K562 (cell line): ENCODE data around the gene STAM2.

ENCODE experiments used
- BRD4 ChIP-seq: fragments of 200-600 bp; sonication (generic); IDR thresholded peaks from 2 replicates; pipeline ENCODE4 v1.6.1; 2017; ENCODE audit warnings: inconsistent platforms
- ETV6 ChIP-seq, 3 experiments: fragments of 150-350 bp in 1 of 3; sonication (generic) in 1 of 3; formaldehyde crosslinking in 1 of 3; IDR thresholded peaks; 2 replicates each; pipeline versions ENCODE4 v1.6.1 to v1.8.0; 2014 to 2022; ENCODE audit warnings: borderline replicate concordance in 2 of 3, low read depth in 2 of 3, antibody characterized with exemption in 1 of 3, low read length in 1 of 3, mild to moderate bottlenecking in 1 of 3, missing genetic modification reagents in 1 of 3
- FOS ChIP-seq: IDR thresholded peaks from 3 replicates; pipeline ENCODE4 v1.6.1; 2011; ENCODE audit not compliant: insufficient read length; ENCODE audit errors: extremely low read depth
- POLR2AphosphoS5 ChIP-seq: IDR thresholded peaks from 2 replicates; pipeline ENCODE4 v1.6.1; 2011; ENCODE audit warnings: mild to moderate bottlenecking, low read depth, low read length, moderate library complexity; ENCODE audit not compliant: control insufficient read depth, insufficient read depth
- SIN3A ChIP-seq, 2 experiments: fragments of 150-350 bp in 1 of 2; IDR thresholded peaks; 2 replicates each; pipeline ENCODE4 v1.6.1; 2011 to 2016; ENCODE audit warnings: borderline replicate concordance in 2 of 2, low read depth in 2 of 2, low read length in 2 of 2, mild to moderate bottlenecking in 2 of 2, moderate library complexity in 2 of 2; ENCODE audit not compliant: control insufficient read depth in 1 of 2
- ZFPM2 ChIP-seq: fragments of 250-450 bp; sonication (Bioruptor Pico); IDR thresholded peaks from 2 replicates; pipeline ENCODE4 v1.5.1; 2022; ENCODE audit warnings: mild to moderate bottlenecking
- ZNF707 ChIP-seq: fragments of 250-450 bp; sonication (Bioruptor Pico); conservative IDR thresholded peaks from 2 replicates; pipeline ENCODE4 v1.8.0; 2022; ENCODE audit warnings: inconsistent platforms, mild to moderate bottlenecking, moderate library complexity
- TF ChIP-seq, protein P1 (sequence below): fragments of 250-450 bp; sonication (Bioruptor Pico); IDR thresholded peaks from 2 replicates; pipeline ENCODE4 v1.8.0; 2022; ENCODE audit warnings: moderate library complexity, mild to moderate bottlenecking, inconsistent platforms
- TF ChIP-seq, protein P2 (sequence below): sonication (generic); formaldehyde crosslinking; IDR thresholded peaks from 2 replicates; pipeline ENCODE4 v1.5.0; 2020; ENCODE audit warnings: missing genetic modification reagents
- TF ChIP-seq, protein P3 (sequence below), 3 experiments: fragments of 200-800 bp in 1 of 3; fragments of 250-450 bp in 1 of 3; fragments of 450-650 bp in 1 of 3; sonication (Bioruptor Pico) in 1 of 3; sonication (Bioruptor generic) in 1 of 3; formaldehyde crosslinking in 1 of 3; IDR thresholded peaks; 2 replicates each; pipeline versions ENCODE4 v1.6.1 to v1.8.0; 2016 to 2022; ENCODE audit warnings: mild to moderate bottlenecking in 2 of 3, missing genetic modification characterization in 2 of 3, missing compliant biosample characterization in 1 of 3, moderate library complexity in 1 of 3
- TF ChIP-seq, protein P4 (sequence below): conservative IDR thresholded peaks from 2 replicates; pipeline ENCODE4 v1.6.1; 2011; ENCODE audit warnings: low read depth, mild to moderate bottlenecking, low read length; ENCODE audit not compliant: control insufficient read depth

DNA sequence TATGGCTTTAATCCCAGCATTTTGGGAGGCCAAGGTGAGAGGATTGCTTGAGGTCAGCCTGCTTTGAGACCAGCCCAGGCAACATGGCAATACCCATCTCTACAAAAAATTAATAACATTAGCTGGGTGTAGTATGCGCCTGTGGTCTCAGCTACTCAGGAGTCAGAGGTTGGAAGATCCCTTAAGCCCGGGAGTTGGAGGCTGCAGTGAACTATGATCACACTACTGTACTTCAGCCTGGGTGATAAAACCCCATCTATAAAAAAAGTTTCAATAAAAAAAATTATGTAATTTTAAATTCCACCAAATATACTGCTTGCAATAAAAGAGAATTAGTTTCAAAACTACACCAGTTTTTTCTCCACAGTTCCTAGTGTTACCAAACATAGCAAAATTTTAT is 53.4 kb downstream of the STAM2 start:
- TF ChIP-seq BRD4 (no peak), FOS (no peak), POLR2AphosphoS5 (no peak), ZNF707 (CRISPR knock-in tag) (no peak), ZFPM2 (CRISPR knock-in tag) (no peak), ETV6 (IDR thresholded peaks at IDR 0.05; ENCODE audit: borderline replicate concordance in 1 of 2, low read depth in 2 of 2, low read length in 1 of 2) (no peak), ETV6 (CRISPR knock-in tag; IDR thresholded peaks at IDR 0.05; ENCODE audit: borderline replicate concordance) (no peak), SIN3A (IDR thresholded peaks at IDR 0.05; ENCODE audit: borderline replicate concordance in 2 of 2, control insufficient read depth in 1 of 2, low read depth in 2 of 2, low read length in 2 of 2) (no peak)
- TF ChIP-seq, protein P1, sequence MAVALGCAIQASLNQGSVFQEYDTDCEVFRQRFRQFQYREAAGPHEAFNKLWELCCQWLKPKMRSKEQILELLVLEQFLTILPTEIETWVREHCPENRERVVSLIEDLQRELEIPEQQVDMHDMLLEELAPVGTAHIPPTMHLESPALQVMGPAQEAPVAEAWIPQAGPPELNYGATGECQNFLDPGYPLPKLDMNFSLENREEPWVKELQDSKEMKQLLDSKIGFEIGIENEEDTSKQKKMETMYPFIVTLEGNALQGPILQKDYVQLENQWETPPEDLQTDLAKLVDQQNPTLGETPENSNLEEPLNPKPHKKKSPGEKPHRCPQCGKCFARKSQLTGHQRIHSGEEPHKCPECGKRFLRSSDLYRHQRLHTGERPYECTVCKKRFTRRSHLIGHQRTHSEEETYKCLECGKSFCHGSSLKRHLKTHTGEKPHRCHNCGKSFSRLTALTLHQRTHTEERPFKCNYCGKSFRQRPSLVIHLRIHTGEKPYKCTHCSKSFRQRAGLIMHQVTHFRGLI (CRISPR knock-in tag), result no peak
- TF ChIP-seq, protein P2, sequence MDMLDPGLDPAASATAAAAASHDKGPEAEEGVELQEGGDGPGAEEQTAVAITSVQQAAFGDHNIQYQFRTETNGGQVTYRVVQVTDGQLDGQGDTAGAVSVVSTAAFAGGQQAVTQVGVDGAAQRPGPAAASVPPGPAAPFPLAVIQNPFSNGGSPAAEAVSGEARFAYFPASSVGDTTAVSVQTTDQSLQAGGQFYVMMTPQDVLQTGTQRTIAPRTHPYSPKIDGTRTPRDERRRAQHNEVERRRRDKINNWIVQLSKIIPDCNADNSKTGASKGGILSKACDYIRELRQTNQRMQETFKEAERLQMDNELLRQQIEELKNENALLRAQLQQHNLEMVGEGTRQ (CRISPR knock-in tag), result no peak
- TF ChIP-seq, protein P3, sequence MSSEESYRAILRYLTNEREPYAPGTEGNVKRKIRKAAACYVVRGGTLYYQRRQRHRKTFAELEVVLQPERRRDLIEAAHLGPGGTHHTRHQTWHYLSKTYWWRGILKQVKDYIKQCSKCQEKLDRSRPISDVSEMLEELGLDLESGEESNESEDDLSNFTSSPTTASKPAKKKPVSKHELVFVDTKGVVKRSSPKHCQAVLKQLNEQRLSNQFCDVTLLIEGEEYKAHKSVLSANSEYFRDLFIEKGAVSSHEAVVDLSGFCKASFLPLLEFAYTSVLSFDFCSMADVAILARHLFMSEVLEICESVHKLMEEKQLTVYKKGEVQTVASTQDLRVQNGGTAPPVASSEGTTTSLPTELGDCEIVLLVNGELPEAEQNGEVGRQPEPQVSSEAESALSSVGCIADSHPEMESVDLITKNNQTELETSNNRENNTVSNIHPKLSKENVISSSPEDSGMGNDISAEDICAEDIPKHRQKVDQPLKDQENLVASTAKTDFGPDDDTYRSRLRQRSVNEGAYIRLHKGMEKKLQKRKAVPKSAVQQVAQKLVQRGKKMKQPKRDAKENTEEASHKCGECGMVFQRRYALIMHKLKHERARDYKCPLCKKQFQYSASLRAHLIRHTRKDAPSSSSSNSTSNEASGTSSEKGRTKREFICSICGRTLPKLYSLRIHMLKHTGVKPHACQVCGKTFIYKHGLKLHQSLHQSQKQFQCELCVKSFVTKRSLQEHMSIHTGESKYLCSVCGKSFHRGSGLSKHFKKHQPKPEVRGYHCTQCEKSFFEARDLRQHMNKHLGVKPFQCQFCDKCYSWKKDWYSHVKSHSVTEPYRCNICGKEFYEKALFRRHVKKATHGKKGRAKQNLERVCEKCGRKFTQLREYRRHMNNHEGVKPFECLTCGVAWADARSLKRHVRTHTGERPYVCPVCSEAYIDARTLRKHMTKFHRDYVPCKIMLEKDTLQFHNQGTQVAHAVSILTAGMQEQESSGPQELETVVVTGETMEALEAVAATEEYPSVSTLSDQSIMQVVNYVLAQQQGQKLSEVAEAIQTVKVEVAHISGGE (CRISPR knock-in tag; IDR thresholded peaks at IDR 0.05), result no peak
- TF ChIP-seq, protein P4, sequence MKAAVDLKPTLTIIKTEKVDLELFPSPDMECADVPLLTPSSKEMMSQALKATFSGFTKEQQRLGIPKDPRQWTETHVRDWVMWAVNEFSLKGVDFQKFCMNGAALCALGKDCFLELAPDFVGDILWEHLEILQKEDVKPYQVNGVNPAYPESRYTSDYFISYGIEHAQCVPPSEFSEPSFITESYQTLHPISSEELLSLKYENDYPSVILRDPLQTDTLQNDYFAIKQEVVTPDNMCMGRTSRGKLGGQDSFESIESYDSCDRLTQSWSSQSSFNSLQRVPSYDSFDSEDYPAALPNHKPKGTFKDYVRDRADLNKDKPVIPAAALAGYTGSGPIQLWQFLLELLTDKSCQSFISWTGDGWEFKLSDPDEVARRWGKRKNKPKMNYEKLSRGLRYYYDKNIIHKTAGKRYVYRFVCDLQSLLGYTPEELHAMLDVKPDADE, result no peak
